ENCODE measurements around the gene UBE2E1.
"Not testable (repeated sequence)": the region's sequence is repeated elsewhere in the genome, so short reads cannot be mapped to it uniquely, and the experiment has no call there.

UBE2E1 gene

GRCh38 chr3:23877329-23877980 lies 71.7 kb downstream of the UBE2E1 start:
- H3K27ac Mint-ChIP-seq = no peak overlapping the region
- no peak overlapping the region for H3K4me3 Mint-ChIP-seq

DNA sequence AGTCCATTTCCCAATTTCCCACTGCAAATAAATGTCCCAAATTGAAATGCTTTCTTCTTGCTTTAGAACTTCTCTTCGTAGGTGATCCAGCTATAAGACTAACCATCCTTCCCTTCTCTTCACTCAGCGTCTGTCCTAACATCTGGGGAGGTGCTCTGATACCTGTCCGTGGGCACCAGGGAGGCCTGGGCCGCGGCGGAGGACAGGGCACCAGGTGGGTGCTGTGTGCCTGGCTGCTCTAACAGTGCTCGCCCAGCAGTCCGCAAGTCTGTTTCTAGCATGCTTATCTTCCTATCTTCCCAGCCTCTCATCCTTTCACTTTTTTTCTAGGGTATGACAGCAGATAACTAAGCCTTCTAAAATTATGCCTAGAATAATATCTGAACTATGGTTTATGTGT lies 73.7 kb downstream of the UBE2E1 start:
- DNase-seq (ENCODE audit: low spot score) = no peak
- no peaks in the 10 kb centered on the region for H3K9me3 Mint-ChIP-seq
- H3K4me3 Mint-ChIP-seq = no peak overlapping the region
- no peaks in the 10 kb centered on the region for H3K27me3 Mint-ChIP-seq (ENCODE audit: low read depth)
- no peak overlapping the region for H3K27ac Mint-ChIP-seq
- H3K36me3 Mint-ChIP-seq (ENCODE audit: low read depth) = no peaks in the 10 kb centered on the region
- H3K4me1 Mint-ChIP-seq (ENCODE audit: low read depth) = peaks cover 6% of the 10 kb centered on the region

More at GRCh38 chr3:23877329-23877980, 71.7 kb downstream of the UBE2E1 start:
- no peak for DNase-seq (ENCODE audit: low spot score)
- no peaks in the 10 kb centered on the region for H3K9me3 Mint-ChIP-seq
- H3K4me1 Mint-ChIP-seq (ENCODE audit: low read depth) = peaks cover 6% of the 10 kb centered on the region
- H3K36me3 Mint-ChIP-seq (ENCODE audit: low read depth) = no peaks in the 10 kb centered on the region
- H3K27me3 Mint-ChIP-seq (ENCODE audit: low read depth) = no peaks in the 10 kb centered on the region

DNA sequence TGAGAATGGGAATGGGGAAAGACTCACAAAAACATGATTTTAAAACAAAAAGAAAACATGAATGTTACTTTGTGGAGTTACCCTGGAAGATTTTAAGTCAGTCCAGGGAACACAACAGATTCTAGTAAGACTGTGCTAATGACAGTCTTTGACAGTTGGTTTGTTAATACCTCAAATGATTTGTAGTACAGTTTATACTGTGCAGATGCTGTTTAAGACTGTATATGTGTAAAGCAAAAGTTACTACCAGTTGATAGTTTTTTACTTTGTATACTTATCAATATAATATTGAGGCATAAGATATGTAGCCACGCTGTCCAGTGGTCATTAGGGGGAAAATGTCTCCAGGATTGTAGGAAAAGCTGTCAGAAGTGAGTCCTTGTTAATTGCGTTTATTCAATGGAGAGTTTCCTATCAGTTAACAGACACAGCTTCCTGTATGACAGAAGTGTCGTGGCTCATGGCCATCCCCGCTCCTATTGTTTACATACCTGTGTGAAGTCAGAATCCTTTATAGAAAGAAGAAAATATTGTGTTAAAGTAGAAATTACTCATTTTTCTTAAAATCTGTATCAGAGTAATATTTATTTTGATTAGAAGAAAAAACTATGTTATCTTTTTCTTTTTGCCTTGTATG lies 75.1 kb downstream of the UBE2E1 start:
- Mint-ChIP-seq H3K4me1 (ENCODE audit: low read depth) (peaks cover 6% of the 10 kb centered on the region), H3K36me3 (ENCODE audit: low read depth) (no peaks in the 10 kb centered on the region)
- no peak for DNase-seq (ENCODE audit: low spot score)

DNA sequence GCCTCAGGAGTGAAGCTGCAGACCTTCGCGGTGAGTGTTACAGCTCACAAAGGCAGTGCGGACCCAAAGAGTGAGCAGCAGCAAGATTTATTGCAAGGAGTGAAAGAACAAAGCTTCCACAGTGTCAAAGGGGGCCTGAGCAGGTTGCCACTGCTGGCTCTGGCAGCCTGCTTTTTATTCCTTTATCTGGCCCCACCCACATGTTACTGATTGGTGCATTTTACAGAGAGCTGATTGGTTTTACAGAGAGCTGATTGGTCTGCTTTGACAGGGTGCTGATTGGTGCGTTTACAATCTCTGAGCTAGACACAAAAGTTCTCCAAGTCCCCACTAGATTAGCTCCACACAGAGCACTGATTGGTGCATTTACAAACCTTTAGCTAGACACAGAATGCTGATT lies 76.2 kb downstream of the UBE2E1 start:
- not testable (repeated sequence) for H3K4me1 Mint-ChIP-seq (ENCODE audit: low read depth); H3K27ac Mint-ChIP-seq; H3K4me3 Mint-ChIP-seq; DNase-seq (ENCODE audit: low spot score); H3K27me3 Mint-ChIP-seq (ENCODE audit: low read depth); H3K36me3 Mint-ChIP-seq (ENCODE audit: low read depth); H3K9me3 Mint-ChIP-seq

More for the DNA sequence above, 75.1 kb downstream of the UBE2E1 start:
- Mint-ChIP-seq H3K27me3 (ENCODE audit: low read depth) (no peaks in the 10 kb centered on the region), H3K4me3 (no peak overlapping the region), H3K9me3 (no peaks in the 10 kb centered on the region), H3K27ac (no peak overlapping the region)

DNA sequence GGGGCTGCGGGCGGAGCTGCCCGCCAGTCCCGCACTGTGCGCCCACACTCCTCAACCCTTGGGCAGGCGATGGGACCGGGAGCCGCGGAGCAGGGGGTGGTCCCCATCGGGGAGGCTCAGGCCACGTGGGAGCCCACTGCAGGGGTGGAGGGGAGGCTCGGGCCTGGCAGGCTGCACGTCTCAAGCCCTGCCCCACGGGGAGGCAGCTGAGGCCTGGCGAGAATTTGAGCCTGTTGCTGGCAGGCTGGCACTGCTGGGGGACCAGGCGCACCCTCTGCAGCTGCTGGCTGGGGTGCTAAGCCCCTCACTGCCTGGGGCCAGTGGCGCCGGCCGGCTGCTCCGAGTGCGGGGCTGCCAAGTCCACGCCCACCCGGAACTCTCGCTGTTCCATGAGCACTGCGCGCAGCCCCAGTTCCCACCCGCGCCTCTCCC lies 76.7 kb downstream of the UBE2E1 start:
- H3K27ac Mint-ChIP-seq = no peak overlapping the region
- H3K9me3 Mint-ChIP-seq = no peaks in the 10 kb centered on the region

GRCh38 chr3:23884481-23884880 lies 78.7 kb downstream of the UBE2E1 start:
- Mint-ChIP-seq H3K4me1 (ENCODE audit: low read depth) (peaks cover 6% of the 10 kb centered on the region), H3K36me3 (ENCODE audit: low read depth) (peaks cover 2% of the 10 kb centered on the region), H3K27me3 (ENCODE audit: low read depth) (no peaks in the 10 kb centered on the region), H3K4me3 (no peak overlapping the region), H3K27ac (no peak overlapping the region), H3K9me3 (no peaks in the 10 kb centered on the region)
- no peak for DNase-seq (ENCODE audit: low spot score)

More for the DNA sequence above, 76.7 kb downstream of the UBE2E1 start:
- H3K4me1 Mint-ChIP-seq (ENCODE audit: low read depth) = peaks cover 6% of the 10 kb centered on the region
- H3K4me3 Mint-ChIP-seq = no peak overlapping the region
- DNase-seq (ENCODE audit: low spot score) = no peak
- no peaks in the 10 kb centered on the region for H3K36me3 Mint-ChIP-seq (ENCODE audit: low read depth)
- no peaks in the 10 kb centered on the region for H3K27me3 Mint-ChIP-seq (ENCODE audit: low read depth)

GRCh38 chr3:23885210-23885609 lies 79.5 kb downstream of the UBE2E1 start:
- no peaks in the 10 kb centered on the region for H3K27me3 Mint-ChIP-seq (ENCODE audit: low read depth)
- no peak for DNase-seq (ENCODE audit: low spot score)
- H3K4me3 Mint-ChIP-seq = no peak overlapping the region
- peaks cover 6% of the 10 kb centered on the region for H3K4me1 Mint-ChIP-seq (ENCODE audit: low read depth)
- H3K27ac Mint-ChIP-seq = no peak overlapping the region
- no peaks in the 10 kb centered on the region for H3K9me3 Mint-ChIP-seq
- H3K36me3 Mint-ChIP-seq (ENCODE audit: low read depth) = peaks cover 2% of the 10 kb centered on the region

GRCh38 chr3:23886311-23886710 lies 80.6 kb downstream of the UBE2E1 start:
- no peak overlapping the region for H3K4me3 Mint-ChIP-seq
- no peak overlapping the region for H3K27ac Mint-ChIP-seq
- DNase-seq (ENCODE audit: low spot score) = no peak

GRCh38 chr3:23888617-23889228 lies 83.0 kb downstream of the UBE2E1 start:
- Mint-ChIP-seq H3K27me3 (ENCODE audit: low read depth) (no peaks in the 10 kb centered on the region), H3K36me3 (ENCODE audit: low read depth) (peaks cover 2% of the 10 kb centered on the region), H3K9me3 (no peaks in the 10 kb centered on the region), H3K27ac (no peak overlapping the region), H3K4me3 (no peak overlapping the region), H3K4me1 (ENCODE audit: low read depth) (no peaks in the 10 kb centered on the region)
- DNase-seq (ENCODE audit: low spot score) = no peak

More at GRCh38 chr3:23886311-23886710, 80.6 kb downstream of the UBE2E1 start:
- peaks cover 2% of the 10 kb centered on the region for H3K36me3 Mint-ChIP-seq (ENCODE audit: low read depth)
- peaks cover 3% of the 10 kb centered on the region for H3K4me1 Mint-ChIP-seq (ENCODE audit: low read depth)
- H3K9me3 Mint-ChIP-seq = no peaks in the 10 kb centered on the region
- H3K27me3 Mint-ChIP-seq (ENCODE audit: low read depth) = no peaks in the 10 kb centered on the region

- Mint-ChIP-seq H3K27me3 (ENCODE audit: low read depth) (no peaks in the 10 kb centered on the region), H3K36me3 (ENCODE audit: low read depth) (peaks cover 2% of the 10 kb centered on the region), H3K9me3 (no peaks in the 10 kb centered on the region), H3K4me1 (ENCODE audit: low read depth) (no peaks in the 10 kb centered on the region), H3K4me3 (no peak overlapping the region), H3K27ac (no peak overlapping the region)
- DNase-seq (ENCODE audit: low spot score) = no peak
These were observed 83.6 kb downstream of the UBE2E1 start for GRCh38 chr3:23889386-23889785.

- Mint-ChIP-seq H3K9me3 (no peaks in the 10 kb centered on the region), H3K27me3 (ENCODE audit: low read depth) (no peaks in the 10 kb centered on the region), H3K36me3 (ENCODE audit: low read depth) (peaks cover 2% of the 10 kb centered on the region), H3K27ac (no peak overlapping the region), H3K4me3 (no peak overlapping the region), H3K4me1 (ENCODE audit: low read depth) (no peaks in the 10 kb centered on the region)
- no peak for DNase-seq (ENCODE audit: low spot score)
These were observed 84.2 kb downstream of the UBE2E1 start for GRCh38 chr3:23889950-23890349.

DNA sequence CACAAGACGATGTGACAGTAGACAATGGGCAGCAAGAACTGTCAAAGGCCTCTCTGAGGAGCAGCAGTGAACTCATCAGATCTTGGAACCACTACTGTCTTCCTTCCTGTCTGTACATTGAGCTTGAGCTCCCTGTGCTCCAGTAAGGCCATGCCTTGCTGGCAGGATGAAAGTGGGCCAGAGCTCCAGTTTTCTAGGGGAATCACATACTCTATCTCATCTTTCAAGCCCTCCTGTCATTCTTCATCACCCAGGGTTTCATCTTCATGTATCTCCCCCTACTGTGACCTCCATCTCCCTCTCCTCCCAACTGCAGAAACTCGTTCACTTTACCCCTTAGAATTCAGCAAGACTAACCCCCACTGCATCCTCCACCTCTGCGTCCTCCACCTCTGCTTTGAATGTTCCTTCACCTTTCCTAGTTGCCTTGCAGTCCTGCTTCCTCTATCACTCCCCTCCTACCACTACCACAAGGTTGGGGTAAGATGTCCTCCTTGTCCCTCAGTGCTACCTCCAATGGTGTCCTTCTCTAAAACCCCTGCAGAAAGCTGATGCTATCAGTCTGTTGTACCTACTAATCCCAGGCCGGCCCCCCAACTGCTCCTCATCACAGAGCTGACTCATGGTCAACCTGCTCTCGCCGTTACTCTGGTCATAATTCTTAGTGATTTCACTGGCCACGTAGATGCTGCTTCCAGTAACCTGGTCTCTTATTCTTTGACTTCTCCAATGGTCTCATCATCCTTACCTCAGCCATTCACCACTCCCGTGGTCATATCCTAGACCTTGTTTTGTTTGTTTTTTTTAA lies 88.7 kb downstream of the UBE2E1 start:
- peaks cover 6% of the 10 kb centered on the region for H3K36me3 Mint-ChIP-seq (ENCODE audit: low read depth)
- no peak for DNase-seq (ENCODE audit: low spot score)
- H3K27ac Mint-ChIP-seq = no peak overlapping the region
- no peaks in the 10 kb centered on the region for H3K27me3 Mint-ChIP-seq (ENCODE audit: low read depth)
- H3K9me3 Mint-ChIP-seq = no peaks in the 10 kb centered on the region
- H3K4me3 Mint-ChIP-seq = no peak overlapping the region
- no peaks in the 10 kb centered on the region for H3K4me1 Mint-ChIP-seq (ENCODE audit: low read depth)

DNA sequence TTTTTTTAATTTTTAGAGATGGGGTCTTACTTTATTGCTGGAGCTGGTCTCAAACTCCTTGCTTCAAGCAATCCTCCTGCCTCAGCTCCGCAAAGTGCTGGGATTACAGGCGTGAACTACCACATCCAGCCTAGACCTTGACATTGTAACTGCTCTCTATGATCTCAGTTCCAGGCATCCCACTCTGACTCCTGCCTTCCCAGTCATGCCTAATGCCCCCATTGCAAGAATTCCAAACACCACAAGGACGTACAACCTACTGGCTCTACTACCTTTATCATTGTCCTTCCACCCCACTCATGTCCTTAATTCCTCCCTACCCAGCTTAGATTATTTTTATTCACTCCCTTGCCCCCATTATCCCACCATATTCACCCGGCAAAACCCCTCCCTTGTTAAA lies 89.4 kb downstream of the UBE2E1 start:
- Mint-ChIP-seq H3K4me1 (ENCODE audit: low read depth) (no peaks in the 10 kb centered on the region), H3K27ac (no peak overlapping the region), H3K27me3 (ENCODE audit: low read depth) (no peaks in the 10 kb centered on the region), H3K4me3 (no peak overlapping the region), H3K36me3 (ENCODE audit: low read depth) (peaks cover 6% of the 10 kb centered on the region), H3K9me3 (no peaks in the 10 kb centered on the region)
- no peak for DNase-seq (ENCODE audit: low spot score)

- H3K4me1 Mint-ChIP-seq (ENCODE audit: low read depth) = no peaks in the 10 kb centered on the region
- H3K27ac Mint-ChIP-seq = no peak overlapping the region
- H3K36me3 Mint-ChIP-seq (ENCODE audit: low read depth) = peaks cover 9% of the 10 kb centered on the region
- no peak overlapping the region for H3K4me3 Mint-ChIP-seq
- no peaks in the 10 kb centered on the region for H3K9me3 Mint-ChIP-seq
- no peak for DNase-seq (ENCODE audit: low spot score)
- no peaks in the 10 kb centered on the region for H3K27me3 Mint-ChIP-seq (ENCODE audit: low read depth)
These were observed 95.0 kb downstream of the UBE2E1 start for GRCh38 chr3:23900744-23901143.
